Right renal cortex interstitium (tissue), 3 donors: Measurements from ENCODE around the gene HS3ST3A1. TPM values are rescaled to one million over a fixed set of nuclear protein-coding genes. Genes with fewer than 3 reads are reported as not detected.
"Not testable (repeated sequence)": the region's sequence is repeated elsewhere in the genome, so short reads cannot be mapped to it uniquely, and the experiment has no call there.

Experiments used
- DNase-seq, 3 donors: peaks; one replicate each; pipeline ENCODE4 v3.0.0-alpha.2; 2013; ENCODE audit warnings: low read depth in 3 of 3, low spot score in 2 of 3
- polyA plus RNA-seq, 3 donors: library from polyadenylated mRNA; unstranded; fragments of 120-200 nt; gene quantifications; one replicate each; pipeline ENCODE4 v1.2.1, GENCODE V29; 2013; ENCODE audit not compliant: insufficient read length in 3 of 3

Gene HS3ST3A1
- polyA plus RNA-seq, 3 donors: 2.6 to 2.9 (median 2.7) TPM

GRCh38 chr17:13576661-13577526 lies 24.8 kb downstream of the HS3ST3A1 start:
- DNase-seq: no peak

GRCh38 chr17:13575922-13576419 lies 25.8 kb downstream of the HS3ST3A1 start:
- DNase-seq: no peak

DNA sequence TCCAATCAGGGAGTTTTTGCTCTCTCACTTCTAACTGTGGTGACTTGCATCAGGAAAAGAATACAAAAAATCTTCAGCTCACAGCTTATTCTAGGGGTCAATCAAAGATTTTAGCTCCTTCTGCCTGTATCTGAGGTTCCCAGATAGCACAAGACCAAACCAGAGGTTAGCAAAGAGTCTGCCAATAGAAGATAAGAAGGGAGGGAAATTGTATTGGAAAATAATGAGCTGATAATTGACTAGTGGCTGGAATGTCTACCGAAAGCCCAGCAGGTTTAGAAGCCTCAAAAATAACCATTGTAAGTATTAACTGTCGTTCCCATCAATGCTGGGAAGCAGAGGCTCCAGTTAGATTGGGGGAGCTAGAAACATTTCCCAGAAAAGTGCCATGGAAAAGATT lies 26.3 kb downstream of the HS3ST3A1 start:
- no peak for DNase-seq

GRCh38 chr17:13572581-13572980 lies 29.1 kb downstream of the HS3ST3A1 start:
- no peak for DNase-seq

DNA sequence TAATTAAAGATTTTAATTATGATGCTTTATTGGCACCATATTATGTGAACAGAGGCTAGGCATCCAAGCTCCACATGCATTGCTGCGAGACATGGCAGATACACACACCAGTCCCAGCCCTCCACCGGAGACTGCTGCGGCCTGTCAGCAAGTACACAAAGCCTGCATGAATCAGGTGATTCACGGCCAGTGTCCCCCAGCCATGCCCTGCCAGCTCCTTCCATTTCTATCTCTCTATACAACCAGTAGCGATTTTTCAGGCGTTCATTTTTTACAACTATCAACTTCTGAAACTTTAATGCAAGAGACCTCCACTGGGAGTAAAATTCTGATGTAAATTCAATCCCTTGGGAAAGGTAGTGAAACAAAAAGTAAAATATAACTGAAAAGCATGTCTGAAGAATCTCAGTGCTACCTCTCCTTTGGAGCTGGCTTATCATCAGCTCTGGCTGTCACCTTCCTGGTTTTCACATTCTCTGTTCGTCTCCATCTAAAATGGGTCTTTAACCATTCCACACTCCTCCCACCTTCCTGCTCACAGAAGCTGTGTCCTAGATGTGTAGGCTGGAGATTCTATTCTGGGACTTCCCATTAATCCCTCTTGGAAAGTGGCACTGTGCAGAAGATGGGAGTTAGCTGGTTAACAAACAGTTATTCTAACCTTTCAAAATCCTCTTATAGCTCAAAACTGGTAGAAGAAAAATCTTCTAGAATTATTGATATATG lies 32.2 kb downstream of the HS3ST3A1 start:
- no peak for DNase-seq

DNA sequence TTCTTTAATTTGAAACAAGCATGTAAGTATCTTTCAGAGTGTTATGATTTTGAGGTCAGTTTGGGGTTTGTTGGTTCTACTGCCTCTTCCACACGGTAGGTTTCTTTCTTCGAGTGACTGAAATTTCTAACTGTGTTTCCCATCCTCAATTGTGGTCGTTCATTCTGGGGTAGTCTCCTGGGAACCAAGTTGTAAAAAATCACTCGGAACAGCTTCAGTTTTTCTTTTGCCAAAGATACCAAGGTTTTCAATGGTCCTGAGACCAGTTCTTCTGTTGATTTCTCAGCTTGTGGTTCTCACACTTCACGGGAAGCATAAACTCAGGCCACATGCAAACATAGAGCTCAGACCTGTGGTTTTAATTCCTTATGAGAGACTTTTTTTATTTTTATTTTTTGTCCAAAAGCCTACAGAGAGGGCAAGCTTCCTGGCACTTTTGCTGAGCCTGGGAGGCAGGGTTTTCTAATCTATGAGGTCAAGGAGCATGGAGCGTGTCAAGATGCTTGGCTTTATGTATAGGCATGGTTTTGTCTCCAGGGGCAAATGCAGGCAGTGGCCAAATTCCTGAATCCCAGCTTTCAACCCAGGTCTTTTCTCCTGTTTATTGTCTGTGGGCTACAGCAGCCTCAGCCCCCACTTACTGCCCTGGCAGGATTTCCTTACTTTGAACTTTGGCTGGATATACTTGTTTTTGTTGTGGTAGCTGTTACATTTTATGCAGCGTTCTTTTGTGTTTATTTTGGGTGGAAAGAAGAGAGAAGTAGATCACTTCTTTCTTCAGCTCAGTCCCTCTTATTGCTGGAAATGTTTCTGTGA lies 32.9 kb downstream of the HS3ST3A1 start:
- no peak for DNase-seq

DNA sequence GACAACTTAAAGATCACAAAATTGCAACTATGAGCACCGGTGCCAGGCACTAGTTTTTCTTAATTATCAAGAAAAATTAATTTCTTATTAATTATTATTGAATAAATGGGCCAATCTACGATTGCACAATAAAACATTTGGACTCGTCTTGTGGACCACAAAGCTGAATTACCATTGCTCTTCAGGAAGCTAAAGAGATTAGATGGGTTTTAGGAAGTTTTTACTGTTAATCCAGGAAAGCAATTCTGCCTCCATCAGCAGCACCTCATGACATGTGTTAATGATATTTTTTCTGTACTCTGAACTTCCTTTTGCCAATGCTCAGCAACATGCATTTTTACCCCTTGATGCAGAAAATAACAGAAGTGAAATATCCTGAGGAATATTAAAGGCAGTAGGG lies 37.9 kb downstream of the HS3ST3A1 start:
- no peak for DNase-seq

DNA sequence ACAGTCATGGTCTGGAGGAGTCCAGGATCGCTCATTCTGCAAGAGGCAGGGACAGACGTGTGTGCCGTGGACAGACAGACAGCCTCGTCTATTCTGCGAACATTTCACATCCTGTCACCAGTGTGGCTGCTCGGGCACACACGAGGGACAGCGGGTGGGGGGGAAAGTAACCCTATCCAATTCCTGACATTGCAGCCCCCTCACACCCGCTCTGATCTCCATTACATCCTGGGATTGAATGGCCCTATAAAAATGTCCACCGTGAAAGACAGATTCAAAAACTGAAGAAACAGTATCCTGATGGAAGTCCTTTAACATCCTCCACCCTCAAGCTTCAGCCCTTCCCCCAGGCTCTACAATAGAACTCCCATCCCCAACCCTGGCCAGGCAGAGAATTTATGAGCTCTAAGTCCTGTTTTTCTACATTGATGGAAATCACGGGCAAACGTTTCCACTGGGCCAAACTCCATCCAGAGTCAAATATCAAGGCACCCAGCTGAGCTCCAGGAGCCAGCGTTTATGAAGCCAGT lies 39.4 kb downstream of the HS3ST3A1 start:
- DNase-seq: peak; percentile 38 to 61 (median 41)

DNA sequence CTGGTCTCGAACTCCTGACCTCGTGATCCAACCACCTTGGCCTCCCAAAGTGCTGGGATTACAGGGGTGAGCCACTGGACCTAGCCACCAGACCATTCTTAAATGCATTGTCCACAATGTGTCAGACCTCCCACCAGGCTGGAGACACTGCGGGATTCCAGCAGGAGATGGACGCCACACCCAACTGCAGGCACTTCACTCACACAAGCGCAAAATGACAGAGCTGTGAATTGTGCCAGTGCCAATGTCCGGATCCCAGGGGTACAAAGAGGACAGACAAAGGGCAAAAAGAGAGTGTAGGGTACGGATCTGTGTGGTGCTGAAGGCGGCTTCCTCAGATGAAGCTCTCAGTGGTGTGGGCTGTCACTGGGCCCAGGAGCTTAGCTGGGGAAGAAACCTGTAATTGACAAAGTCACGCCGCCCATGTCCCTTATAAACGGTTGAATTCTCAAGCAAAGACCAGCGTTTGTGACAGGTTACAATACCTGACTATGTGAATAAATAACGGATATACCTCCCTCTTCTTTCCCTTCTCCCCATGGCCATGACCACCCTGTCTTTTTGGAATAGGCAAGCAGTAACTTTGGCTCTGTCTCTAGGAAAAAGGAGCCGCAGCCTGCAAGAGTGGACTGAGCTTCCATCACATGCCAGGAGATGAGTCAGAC lies 40.0 kb downstream of the HS3ST3A1 start:
- no peak for DNase-seq

GRCh38 chr17:13560935-13561334 lies 40.8 kb downstream of the HS3ST3A1 start:
- DNase-seq: no peak

DNA sequence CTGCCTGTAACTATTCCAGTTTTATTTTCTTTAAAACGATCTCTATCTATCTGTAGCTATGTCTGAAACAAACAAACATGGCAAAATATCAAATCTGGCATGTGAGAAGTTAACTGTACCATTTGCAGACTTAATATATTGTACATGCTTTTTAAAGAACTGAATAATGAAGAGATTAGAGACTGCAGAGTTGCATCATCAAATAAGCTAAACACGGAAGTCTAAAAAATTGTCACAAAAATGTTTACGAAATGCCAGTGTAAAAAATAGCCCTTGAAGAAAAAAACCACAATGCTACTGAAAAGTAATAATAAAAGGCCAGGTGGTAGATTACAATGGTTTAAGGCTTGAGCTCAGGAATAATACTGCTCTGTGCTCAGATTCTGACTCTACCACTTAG lies 43.1 kb downstream of the HS3ST3A1 start:
- DNase-seq: no peak

DNA sequence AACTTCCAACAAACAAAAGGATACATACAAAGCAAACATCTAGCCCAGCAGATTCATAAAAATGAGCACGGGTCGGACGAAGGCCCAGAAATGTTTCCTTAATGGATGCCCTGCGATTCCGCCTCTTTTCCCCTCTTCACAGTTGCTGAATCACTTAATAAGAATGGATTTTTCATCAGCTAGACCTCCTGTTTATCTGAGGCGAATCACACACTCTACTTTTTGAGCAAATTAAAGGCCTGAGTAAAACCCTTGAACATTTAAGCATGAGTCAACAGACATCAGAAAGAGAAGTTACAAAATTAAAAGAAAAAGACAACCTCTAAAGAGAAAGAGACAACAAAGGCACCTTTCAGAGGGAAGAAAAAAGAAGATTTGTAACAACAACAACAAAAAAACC lies 44.7 kb downstream of the HS3ST3A1 start:
- DNase-seq: no peak

GRCh38 chr17:13554231-13554630 lies 47.5 kb downstream of the HS3ST3A1 start:
- no peak for DNase-seq

DNA sequence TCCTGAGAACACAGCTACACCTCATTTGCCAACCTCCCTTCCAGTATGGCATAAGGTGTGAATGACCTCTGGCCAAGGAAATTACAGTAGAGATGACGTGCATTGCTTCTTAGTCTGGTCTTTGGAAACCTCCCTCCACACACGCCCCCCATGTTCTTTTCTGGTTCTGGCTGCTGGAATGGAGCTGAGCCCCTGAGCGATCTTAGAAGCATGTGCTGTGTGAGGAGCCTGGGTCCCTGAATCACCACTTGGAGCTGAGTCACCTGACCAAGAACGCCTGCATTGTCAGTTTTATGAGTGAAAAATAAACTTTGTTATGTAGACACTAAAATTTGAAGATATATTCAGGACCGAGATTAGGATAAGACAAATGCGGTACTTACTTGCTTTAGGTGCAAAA lies 51.4 kb downstream of the HS3ST3A1 start:
- DNase-seq: no peak

- DNase-seq: not testable (repeated sequence)
These were observed 53.2 kb downstream of the HS3ST3A1 start for GRCh38 chr17:13548576-13548975.

- no peak for DNase-seq
These were observed 54.9 kb downstream of the HS3ST3A1 start for GRCh38 chr17:13546851-13547250.

DNA sequence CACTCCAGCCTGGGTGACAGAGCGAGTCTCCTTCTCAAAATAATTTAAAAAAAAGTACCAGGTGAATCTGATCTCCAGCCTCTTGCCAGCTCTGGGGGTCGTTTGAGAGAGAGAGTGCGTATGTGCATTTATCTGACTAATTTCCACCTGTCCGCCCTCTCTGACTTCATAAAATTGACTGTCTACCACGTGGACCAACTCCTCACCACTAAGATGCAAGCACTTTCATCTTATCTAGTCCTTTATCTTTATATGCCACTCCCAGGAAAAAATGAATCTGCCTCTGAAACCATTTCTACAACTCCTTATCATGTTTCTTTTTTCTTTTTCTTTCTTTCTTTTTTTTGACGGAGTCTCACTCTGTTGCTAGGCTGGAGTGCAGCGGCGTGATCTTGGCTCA lies 55.8 kb downstream of the HS3ST3A1 start:
- DNase-seq: no peak

- no peak for DNase-seq
These were observed 57.0 kb downstream of the HS3ST3A1 start for GRCh38 chr17:13544765-13545164.

DNA sequence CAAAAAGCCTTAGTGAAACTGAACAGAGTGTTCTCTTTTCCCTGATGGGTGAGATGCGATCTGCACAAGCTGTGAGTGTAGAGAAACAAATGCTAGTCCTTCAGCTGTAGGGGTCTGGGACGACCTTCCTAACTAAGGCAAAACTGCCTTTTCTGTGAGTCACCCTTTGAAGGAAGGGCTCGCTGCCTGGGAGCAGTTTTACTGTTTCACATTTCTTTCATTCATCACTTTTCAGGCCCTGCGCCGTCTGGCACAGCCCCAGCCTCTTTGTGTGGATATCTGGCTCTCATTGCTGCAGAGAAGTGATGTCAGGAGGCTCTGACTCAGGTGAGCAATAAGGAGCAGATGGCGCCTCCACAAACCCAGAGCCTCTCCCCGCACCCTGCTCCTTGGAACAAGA lies 57.4 kb downstream of the HS3ST3A1 start:
- DNase-seq: no peak

GRCh38 chr17:13542636-13543035 lies 59.1 kb downstream of the HS3ST3A1 start:
- no peak for DNase-seq
